Loucy (cell line): Measurements from ENCODE around the gene HEXD.

Experiments
- H2AFZ ChIP-seq: fragments of 200-600 bp; sonication (generic); 2 replicates; pipeline ENCODE4 v1.6.0; 2016; ENCODE audit warnings: antibody characterized with exemption, mild to moderate bottlenecking, low read length, moderate library complexity
- H3F3A ChIP-seq: fragments of 200-600 bp; 2 replicates; pipeline ENCODE4 v1.6.0; 2016; ENCODE audit warnings: antibody characterized with exemption, low read depth, mild to moderate bottlenecking
- H3K27me3 ChIP-seq: fragments of 200-600 bp; sonication (generic); 2 replicates; pipeline ENCODE4 v1.6.1; 2014; ENCODE audit warnings: low read length, mild to moderate bottlenecking; ENCODE audit not compliant: insufficient read depth, poor library complexity, severe bottlenecking
- H3K36me3 ChIP-seq: fragments of 200-600 bp; sonication (generic); 2 replicates; pipeline ENCODE4 v1.6.1; 2016; ENCODE audit warnings: low read length; ENCODE audit not compliant: insufficient read depth
- H3K4me1 ChIP-seq: fragments of 200-600 bp; sonication (generic); 2 replicates; pipeline ENCODE4 v1.5.1; 2014; ENCODE audit warnings: low read length, mild to moderate bottlenecking; ENCODE audit not compliant: insufficient read depth, poor library complexity, severe bottlenecking
- H3K4me2 ChIP-seq: fragments of 200-600 bp; sonication (generic); 2 replicates; pipeline ENCODE4 v1.6.0; 2014; ENCODE audit warnings: antibody characterized with exemption, low read length, low read depth, mild to moderate bottlenecking; ENCODE audit not compliant: poor library complexity, severe bottlenecking
- H3K4me3 ChIP-seq: fragments of 200-600 bp; sonication (generic); 2 replicates; pipeline ENCODE4 v1.5.1; 2014; ENCODE audit warnings: low read length, mild to moderate bottlenecking, mixed read lengths; ENCODE audit not compliant: poor library complexity, severe bottlenecking
- H3K79me2 ChIP-seq: fragments of 200-600 bp; sonication (generic); 2 replicates; pipeline ENCODE4 v1.6.1; 2014; ENCODE audit warnings: low read length; ENCODE audit not compliant: insufficient read depth
- H3K9ac ChIP-seq: fragments of 200-600 bp; sonication (generic); 2 replicates; pipeline ENCODE4 v1.6.0; 2014; ENCODE audit warnings: mild to moderate bottlenecking, low read depth, low read length, moderate library complexity; ENCODE audit not compliant: poor library complexity, severe bottlenecking
- H3K9me2 ChIP-seq: fragments of 200-600 bp; sonication (generic); replicated peaks from 2 replicates; pipeline ENCODE4 v1.6.1; 2016; ENCODE audit warnings: low read depth, low read length, mixed read lengths
- H3K9me3 ChIP-seq: fragments of 200-600 bp; sonication (generic); 2 replicates; pipeline ENCODE4 v1.6.1; 2014; ENCODE audit warnings: mild to moderate bottlenecking, antibody characterized with exemption, low read length, low read depth; ENCODE audit not compliant: insufficient read depth
- H4K20me1 ChIP-seq: fragments of 200-600 bp; sonication (generic); 2 replicates; pipeline ENCODE4 v1.6.0; 2014; ENCODE audit warnings: antibody characterized with exemption, low read length, mild to moderate bottlenecking; ENCODE audit not compliant: insufficient read depth, poor library complexity, severe bottlenecking
- EZH2phosphoT487 ChIP-seq: fragments of 200-600 bp; IDR thresholded peaks from 2 replicates; pipeline ENCODE4 v1.6.1; 2018; ENCODE audit warnings: antibody characterized with exemption, mild to moderate bottlenecking, moderate library complexity, borderline replicate concordance
- TF ChIP-seq, protein P1 (sequence below): fragments of 200-600 bp; sonication (generic); conservative IDR thresholded peaks from 2 replicates; pipeline ENCODE4 v1.5.1; 2014; ENCODE audit warnings: mild to moderate bottlenecking, antibody characterized with exemption, low read length

Gene HEXD

DNA sequence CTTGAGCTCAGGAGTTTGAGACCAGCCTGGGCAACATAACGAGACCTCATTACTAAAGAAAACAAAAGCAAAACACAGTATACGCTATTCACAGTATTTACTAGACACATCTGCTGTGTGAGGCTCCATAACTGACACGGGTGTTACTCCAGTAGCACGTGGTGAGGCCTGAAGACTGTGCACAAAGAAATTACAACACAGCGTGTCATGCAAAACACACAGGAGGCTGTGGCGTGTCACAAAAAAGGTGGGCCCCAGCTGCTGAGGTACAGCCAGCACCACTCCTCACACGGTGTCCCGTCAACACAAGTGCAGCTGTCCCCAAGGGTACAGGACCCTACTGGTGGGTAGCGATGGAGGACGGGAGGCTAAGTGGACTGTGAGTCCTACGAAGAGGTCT is 29.7 kb downstream of the HEXD start:
- H3K36me3 ChIP-seq, result peaks cover 16% of the 10 kb centered on the region; the same call in 1 of the 2 replicates
- peak overlapping the region; percentile 40 for H3K4me3 ChIP-seq
- H4K20me1 ChIP-seq, result peaks cover 22% of the 10 kb centered on the region
- no peak overlapping the region for H3K9ac ChIP-seq
- peaks cover 28% of the 10 kb centered on the region for H3K4me1 ChIP-seq
- no peak overlapping the region for H2AFZ ChIP-seq
- H3K9me2 ChIP-seq, result no peaks in the 10 kb centered on the region
- peak overlapping the region; percentile 37 for H3K4me2 ChIP-seq
- no peak for TF ChIP-seq EZH2phosphoT487
- TF ChIP-seq, protein P1, sequence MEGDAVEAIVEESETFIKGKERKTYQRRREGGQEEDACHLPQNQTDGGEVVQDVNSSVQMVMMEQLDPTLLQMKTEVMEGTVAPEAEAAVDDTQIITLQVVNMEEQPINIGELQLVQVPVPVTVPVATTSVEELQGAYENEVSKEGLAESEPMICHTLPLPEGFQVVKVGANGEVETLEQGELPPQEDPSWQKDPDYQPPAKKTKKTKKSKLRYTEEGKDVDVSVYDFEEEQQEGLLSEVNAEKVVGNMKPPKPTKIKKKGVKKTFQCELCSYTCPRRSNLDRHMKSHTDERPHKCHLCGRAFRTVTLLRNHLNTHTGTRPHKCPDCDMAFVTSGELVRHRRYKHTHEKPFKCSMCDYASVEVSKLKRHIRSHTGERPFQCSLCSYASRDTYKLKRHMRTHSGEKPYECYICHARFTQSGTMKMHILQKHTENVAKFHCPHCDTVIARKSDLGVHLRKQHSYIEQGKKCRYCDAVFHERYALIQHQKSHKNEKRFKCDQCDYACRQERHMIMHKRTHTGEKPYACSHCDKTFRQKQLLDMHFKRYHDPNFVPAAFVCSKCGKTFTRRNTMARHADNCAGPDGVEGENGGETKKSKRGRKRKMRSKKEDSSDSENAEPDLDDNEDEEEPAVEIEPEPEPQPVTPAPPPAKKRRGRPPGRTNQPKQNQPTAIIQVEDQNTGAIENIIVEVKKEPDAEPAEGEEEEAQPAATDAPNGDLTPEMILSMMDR, result no peak
- no peaks in the 10 kb centered on the region for H3K9me3 ChIP-seq
- peaks cover 15% of the 10 kb centered on the region for H3F3A ChIP-seq
- H3K27me3 ChIP-seq, result no peaks in the 10 kb centered on the region
- peaks cover 65% of the 10 kb centered on the region for H3K79me2 ChIP-seq

DNA sequence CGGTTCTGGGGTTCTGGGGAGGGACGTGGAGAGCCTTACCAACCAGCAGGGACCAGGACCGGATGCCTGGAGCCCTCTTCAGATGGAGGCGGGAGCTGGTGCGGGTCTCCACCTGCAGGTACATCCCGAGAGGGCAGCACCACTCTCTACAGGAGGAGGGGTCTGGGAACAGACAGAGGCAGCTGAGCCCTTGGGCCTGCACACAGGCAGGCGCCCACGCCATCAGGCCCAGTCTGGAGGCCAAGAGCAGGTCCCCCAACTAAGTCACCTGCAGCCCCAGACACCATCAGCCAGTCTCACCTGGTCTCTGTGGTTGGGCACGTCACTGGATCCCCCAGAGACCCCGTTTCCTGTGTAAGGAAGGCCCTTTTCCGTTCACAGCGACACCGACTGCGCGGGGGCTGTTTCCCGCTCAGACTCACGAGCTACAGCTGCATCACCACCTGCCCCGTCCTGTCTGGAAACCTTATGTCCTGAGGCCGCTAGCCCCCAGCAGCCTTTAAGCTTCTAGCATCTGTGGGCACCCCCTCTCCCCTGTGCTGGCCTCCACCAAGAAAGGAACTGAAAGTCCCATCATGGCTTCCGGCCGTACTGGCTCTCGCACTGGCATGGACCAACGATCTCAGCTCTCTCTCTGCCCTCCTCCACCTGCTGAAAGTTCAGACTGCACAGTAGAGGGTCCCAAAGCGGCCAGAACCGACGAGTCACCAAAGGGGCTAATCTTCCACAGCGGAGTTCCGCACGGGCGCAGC is 31.2 kb downstream of the HEXD start:
- peaks cover 15% of the 10 kb centered on the region for H3F3A ChIP-seq
- H3K9me2 ChIP-seq, result no peaks in the 10 kb centered on the region
- H2AFZ ChIP-seq, result no peak overlapping the region
- H3K9me3 ChIP-seq, result no peaks in the 10 kb centered on the region
- TF ChIP-seq EZH2phosphoT487, result no peak
- TF ChIP-seq, protein P1, result peak; percentile 29; the same call in 1 of the 2 replicates
- H4K20me1 ChIP-seq, result peaks cover 19% of the 10 kb centered on the region
- peak overlapping the region; percentile 80 for H3K4me2 ChIP-seq
- no peaks in the 10 kb centered on the region for H3K27me3 ChIP-seq
- peak overlapping the region; percentile 99 for H3K9ac ChIP-seq
- H3K4me3 ChIP-seq, result peak overlapping the region; percentile 89
- peaks cover 63% of the 10 kb centered on the region for H3K79me2 ChIP-seq
- H3K4me1 ChIP-seq, result peaks cover 28% of the 10 kb centered on the region
- H3K36me3 ChIP-seq, result peaks cover 3% of the 10 kb centered on the region; the same call in 1 of the 2 replicates

DNA sequence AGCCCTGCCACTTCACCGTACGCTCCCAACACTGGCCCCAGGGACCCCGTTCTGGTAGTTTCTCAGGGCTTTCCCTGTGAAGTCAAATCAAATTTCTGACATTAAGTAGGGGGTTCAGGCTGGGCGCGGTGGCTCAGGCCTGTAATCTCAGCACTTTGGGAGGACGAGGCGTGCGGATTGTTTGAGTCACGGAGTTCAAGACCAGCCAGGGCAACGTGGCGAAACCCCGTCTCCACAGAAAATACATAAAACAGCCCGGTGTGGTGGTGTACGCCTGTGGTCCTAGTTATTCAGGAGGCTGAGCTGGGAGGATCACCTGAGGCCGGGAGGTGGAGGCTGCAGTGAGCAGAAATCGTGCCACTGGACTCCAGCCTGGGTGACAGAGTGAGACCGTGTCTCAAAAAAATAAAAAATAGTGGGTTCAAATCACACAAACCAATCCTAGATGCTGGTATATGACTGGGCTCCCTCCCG is 31.8 kb downstream of the HEXD start:
- Histone ChIP-seq H3K36me3 (no peaks in the 10 kb centered on the region; the same call in 1 of the 2 replicates), H3K27me3 (no peaks in the 10 kb centered on the region), H3K9ac (peak overlapping the region; percentile 99), H3F3A (peaks cover 15% of the 10 kb centered on the region), H2AFZ (no peak overlapping the region), H3K4me3 (peak overlapping the region; percentile 89), H3K4me1 (peaks cover 28% of the 10 kb centered on the region), H3K9me3 (no peaks in the 10 kb centered on the region), H4K20me1 (peaks cover 19% of the 10 kb centered on the region), H3K9me2 (no peaks in the 10 kb centered on the region), H3K79me2 (peaks cover 61% of the 10 kb centered on the region), H3K4me2 (peak overlapping the region; percentile 80)
- no peak for TF ChIP-seq EZH2phosphoT487
- TF ChIP-seq, protein P1, result no peak
